ENCODE results near the gene KCNK17.

Gene KCNK17

GRCh38 chr6:39273406-39273821, 40.8 kb downstream of the KCNK17 start:
- no peak overlapping the region for H3K4me3 ChIP-seq (ENCODE audit: low read depth, low read length)
- TF ChIP-seq CTCF (conservative IDR thresholded peaks at IDR 0.05; ENCODE audit: low read depth, low read length): no peak
- no peak for DNase-seq (ENCODE audit: low read depth)

- DNase-seq (ENCODE audit: low read depth): no peak
- H3K4me3 ChIP-seq (ENCODE audit: low read depth, low read length): no peak overlapping the region
- no peak for TF ChIP-seq CTCF (conservative IDR thresholded peaks at IDR 0.05; ENCODE audit: low read depth, low read length)
These were observed 44.3 kb downstream of the KCNK17 start for GRCh38 chr6:39269961-39270360.

GRCh38 chr6:39268721-39269120, 45.5 kb downstream of the KCNK17 start:
- DNase-seq (ENCODE audit: low read depth): no peak
- H3K4me3 ChIP-seq (ENCODE audit: low read depth, low read length): no peak overlapping the region
- no peak for TF ChIP-seq CTCF (conservative IDR thresholded peaks at IDR 0.05; ENCODE audit: low read depth, low read length)

- DNase-seq (ENCODE audit: low read depth): no peak
- H3K4me3 ChIP-seq (ENCODE audit: low read depth, low read length): no peak overlapping the region
- TF ChIP-seq CTCF (conservative IDR thresholded peaks at IDR 0.05; ENCODE audit: low read depth, low read length): no peak
These were observed 46.0 kb downstream of the KCNK17 start for GRCh38 chr6:39268171-39268570.

GRCh38 chr6:39266782-39267355, 47.4 kb downstream of the KCNK17 start:
- H3K4me3 ChIP-seq (ENCODE audit: low read depth, low read length): no peak overlapping the region
- no peak for DNase-seq (ENCODE audit: low read depth)
- TF ChIP-seq CTCF (conservative IDR thresholded peaks at IDR 0.05; ENCODE audit: low read depth, low read length): no peak

- H3K4me3 ChIP-seq (ENCODE audit: low read depth, low read length): no peak overlapping the region
- TF ChIP-seq CTCF (conservative IDR thresholded peaks at IDR 0.05; ENCODE audit: low read depth, low read length): no peak
- DNase-seq (ENCODE audit: low read depth): no peak
These were observed 47.8 kb downstream of the KCNK17 start for GRCh38 chr6:39266375-39266774.

GRCh38 chr6:39263303-39264037, 50.7 kb downstream of the KCNK17 start:
- TF ChIP-seq CTCF (conservative IDR thresholded peaks at IDR 0.05; ENCODE audit: low read depth, low read length): no peak
- DNase-seq (ENCODE audit: low read depth): no peak
- no peak overlapping the region for H3K4me3 ChIP-seq (ENCODE audit: low read depth, low read length)

All from choroid plexus epithelial cell (primary cell).